ENCODE measurements around the gene PDXP. TPM values are rescaled to one million over a fixed set of nuclear protein-coding genes. Genes with fewer than 3 reads are reported as not detected.

The PDXP gene
- total RNA-seq, 1 donor from 2014 or later: 22.4 TPM

DNA sequence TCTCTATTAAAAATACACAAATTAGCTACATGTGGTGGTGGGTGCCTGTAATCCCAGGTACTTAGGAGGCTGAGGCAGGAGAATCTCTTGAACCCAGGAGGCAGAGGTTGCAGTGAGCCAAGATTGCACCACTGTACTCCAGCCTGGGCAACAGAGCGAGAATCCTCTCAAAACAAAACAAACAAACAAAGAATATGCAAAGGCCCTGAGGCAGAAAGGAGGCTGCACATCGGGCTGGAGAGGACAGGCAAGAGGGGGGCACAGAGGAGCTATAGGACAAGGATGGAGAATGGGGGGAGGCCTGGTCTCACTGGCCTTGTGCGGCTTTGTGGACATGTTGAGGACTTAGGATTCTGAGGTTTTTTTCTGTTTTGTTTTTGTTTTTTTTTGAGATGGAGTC lies 46.7 kb downstream of the PDXP start:
- peaks cover 24% of the 10 kb centered on the region for H3K36me3 Mint-ChIP-seq (ENCODE audit: low read depth, unreplicated experiment)
- no peak overlapping the region for H3K4me3 Mint-ChIP-seq (ENCODE audit: unreplicated experiment)
- H3K9me3 Mint-ChIP-seq (ENCODE audit: unreplicated experiment): no peaks in the 10 kb centered on the region
- no peaks in the 10 kb centered on the region for H3K79me2 ChIP-seq (ENCODE audit: insufficient read depth, low read length)
- H3K27me3 ChIP-seq (ENCODE audit: insufficient read depth, low read length): no peaks in the 10 kb centered on the region
- H3K9ac ChIP-seq (ENCODE audit: low read length): no peak overlapping the region
- H3K27ac Mint-ChIP-seq (ENCODE audit: unreplicated experiment): no peak overlapping the region
- H4K20me1 ChIP-seq (ENCODE audit: insufficient read depth, low read length): no peaks in the 10 kb centered on the region
- no peak overlapping the region for H3K27ac ChIP-seq (ENCODE audit: low read depth, low read length)
- H3K9me3 ChIP-seq (ENCODE audit: insufficient read depth, low read depth, low read length): no peaks in the 10 kb centered on the region
- no peaks in the 10 kb centered on the region for H3K4me1 ChIP-seq (ENCODE audit: insufficient read depth, low read length)
- no peak for TF ChIP-seq EZH2 (IDR thresholded peaks at IDR 0.05; ENCODE audit: insufficient read depth, low read length)
- TF ChIP-seq, protein P1, sequence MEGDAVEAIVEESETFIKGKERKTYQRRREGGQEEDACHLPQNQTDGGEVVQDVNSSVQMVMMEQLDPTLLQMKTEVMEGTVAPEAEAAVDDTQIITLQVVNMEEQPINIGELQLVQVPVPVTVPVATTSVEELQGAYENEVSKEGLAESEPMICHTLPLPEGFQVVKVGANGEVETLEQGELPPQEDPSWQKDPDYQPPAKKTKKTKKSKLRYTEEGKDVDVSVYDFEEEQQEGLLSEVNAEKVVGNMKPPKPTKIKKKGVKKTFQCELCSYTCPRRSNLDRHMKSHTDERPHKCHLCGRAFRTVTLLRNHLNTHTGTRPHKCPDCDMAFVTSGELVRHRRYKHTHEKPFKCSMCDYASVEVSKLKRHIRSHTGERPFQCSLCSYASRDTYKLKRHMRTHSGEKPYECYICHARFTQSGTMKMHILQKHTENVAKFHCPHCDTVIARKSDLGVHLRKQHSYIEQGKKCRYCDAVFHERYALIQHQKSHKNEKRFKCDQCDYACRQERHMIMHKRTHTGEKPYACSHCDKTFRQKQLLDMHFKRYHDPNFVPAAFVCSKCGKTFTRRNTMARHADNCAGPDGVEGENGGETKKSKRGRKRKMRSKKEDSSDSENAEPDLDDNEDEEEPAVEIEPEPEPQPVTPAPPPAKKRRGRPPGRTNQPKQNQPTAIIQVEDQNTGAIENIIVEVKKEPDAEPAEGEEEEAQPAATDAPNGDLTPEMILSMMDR (IDR thresholded peaks at IDR 0.05; ENCODE audit: insufficient read depth, low read depth, low read length): no peak
- FAIRE-seq (no peak), DNase-seq (ENCODE audit: low read depth) (no peak)
- no peaks in the 10 kb centered on the region for H3K36me3 ChIP-seq (ENCODE audit: insufficient read depth, low read length)
- no peak overlapping the region for H3K4me2 ChIP-seq (ENCODE audit: low read length)
- no peak overlapping the region for H3K4me3 ChIP-seq (ENCODE audit: insufficient read depth, low read depth, low read length)
- no peak overlapping the region for H2AFZ ChIP-seq (ENCODE audit: low read depth, low read length)
- H3K27me3 Mint-ChIP-seq (ENCODE audit: low read depth, unreplicated experiment): no peaks in the 10 kb centered on the region
- no peaks in the 10 kb centered on the region for H3K4me1 Mint-ChIP-seq (ENCODE audit: low read depth, unreplicated experiment)

DNA sequence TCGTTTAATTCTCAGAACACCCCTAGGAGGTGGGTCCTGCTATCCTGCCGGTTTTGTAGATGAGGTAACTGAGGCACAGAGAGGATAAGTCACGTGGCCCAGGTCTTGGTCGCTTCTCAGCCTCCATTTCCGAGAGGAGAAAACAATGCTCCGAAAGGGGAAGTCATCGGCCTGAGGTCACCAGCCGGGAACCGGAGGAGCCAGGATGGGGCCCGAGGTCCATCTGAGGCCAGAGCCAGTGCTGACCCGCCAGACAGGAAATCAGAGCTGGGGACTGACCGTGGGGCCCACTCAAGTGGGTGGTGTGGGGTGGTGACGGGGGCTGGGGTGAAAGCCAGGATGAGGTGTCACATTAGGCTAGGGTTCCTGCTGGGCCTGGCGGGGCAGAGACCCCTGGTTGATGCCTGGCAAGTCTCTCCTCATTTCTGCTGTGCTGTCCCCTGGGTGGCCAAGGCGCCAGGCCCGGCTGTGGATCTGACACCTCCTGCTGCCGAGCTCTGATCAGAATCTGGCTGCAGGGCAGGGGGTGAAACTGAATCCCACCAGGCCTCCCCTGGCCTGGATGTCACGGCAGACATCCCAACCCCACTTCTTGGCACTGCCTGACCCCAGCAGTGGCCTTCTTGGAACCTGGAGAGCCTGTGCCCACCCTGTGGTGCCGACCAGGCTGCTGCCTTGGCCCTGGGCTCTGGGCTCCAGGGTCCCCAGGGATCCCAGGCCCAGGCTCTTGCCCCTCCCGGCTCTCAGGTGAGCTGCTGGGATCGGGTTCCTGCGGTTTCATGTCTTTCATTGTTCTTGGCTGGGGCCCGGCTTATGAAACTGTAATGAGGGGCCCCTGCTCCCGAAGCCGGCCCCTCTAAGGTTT lies 50.3 kb downstream of the PDXP start:
- Histone ChIP-seq H4K20me1 (ENCODE audit: insufficient read depth, low read length) (no peaks in the 10 kb centered on the region), H3K27ac (ENCODE audit: low read depth, low read length) (no peak overlapping the region), H3K9ac (ENCODE audit: low read length) (no peak overlapping the region), H3K4me3 (ENCODE audit: insufficient read depth, low read depth, low read length) (no peak overlapping the region), H3K4me2 (ENCODE audit: low read length) (no peak overlapping the region), H3K36me3 (ENCODE audit: insufficient read depth, low read length) (no peaks in the 10 kb centered on the region), H3K4me1 (ENCODE audit: insufficient read depth, low read length) (no peaks in the 10 kb centered on the region), H3K79me2 (ENCODE audit: insufficient read depth, low read length) (no peaks in the 10 kb centered on the region), H2AFZ (ENCODE audit: low read depth, low read length) (no peak overlapping the region), H3K9me3 (ENCODE audit: insufficient read depth, low read depth, low read length) (no peaks in the 10 kb centered on the region), H3K27me3 (ENCODE audit: insufficient read depth, low read length) (no peaks in the 10 kb centered on the region)
- no peak overlapping the region for H3K27ac Mint-ChIP-seq (ENCODE audit: unreplicated experiment)
- no peaks in the 10 kb centered on the region for H3K4me1 Mint-ChIP-seq (ENCODE audit: low read depth, unreplicated experiment)
- no peak overlapping the region for H3K4me3 Mint-ChIP-seq (ENCODE audit: unreplicated experiment)
- DNase-seq (ENCODE audit: low read depth) (no peak), FAIRE-seq (no peak)
- peaks cover 19% of the 10 kb centered on the region for H3K36me3 Mint-ChIP-seq (ENCODE audit: low read depth, unreplicated experiment)
- no peaks in the 10 kb centered on the region for H3K27me3 Mint-ChIP-seq (ENCODE audit: low read depth, unreplicated experiment)
- no peaks in the 10 kb centered on the region for H3K9me3 Mint-ChIP-seq (ENCODE audit: unreplicated experiment)
- no peak for TF ChIP-seq EZH2 (IDR thresholded peaks at IDR 0.05; ENCODE audit: insufficient read depth, low read length)
- TF ChIP-seq, protein P1 (IDR thresholded peaks at IDR 0.05; ENCODE audit: insufficient read depth, low read depth, low read length): no peak

DNA sequence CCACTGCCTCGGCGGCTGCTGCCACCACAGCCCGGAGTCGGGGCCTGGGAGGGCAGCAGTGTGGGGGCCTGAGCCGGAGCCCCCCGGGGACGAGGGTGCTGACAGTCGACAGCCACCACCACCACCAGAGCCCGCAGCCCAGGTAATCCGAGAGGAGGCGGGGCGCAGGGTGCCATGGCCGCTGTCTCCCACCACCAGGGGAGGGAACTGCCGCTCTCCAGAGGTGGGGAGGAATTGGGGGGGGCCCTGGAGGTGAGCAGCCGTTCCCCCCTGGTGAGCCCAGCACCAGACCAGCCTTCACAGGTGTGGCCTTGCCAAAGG lies 50.9 kb downstream of the PDXP start:
- Histone ChIP-seq H3K4me1 (ENCODE audit: insufficient read depth, low read length) (no peaks in the 10 kb centered on the region), H3K36me3 (ENCODE audit: insufficient read depth, low read length) (no peaks in the 10 kb centered on the region), H2AFZ (ENCODE audit: low read depth, low read length) (no peak overlapping the region), H3K4me3 (ENCODE audit: insufficient read depth, low read depth, low read length) (no peak overlapping the region), H3K9me3 (ENCODE audit: insufficient read depth, low read depth, low read length) (no peaks in the 10 kb centered on the region), H3K4me2 (ENCODE audit: low read length) (no peak overlapping the region), H3K27ac (ENCODE audit: low read depth, low read length) (no peak overlapping the region), H3K79me2 (ENCODE audit: insufficient read depth, low read length) (no peaks in the 10 kb centered on the region), H4K20me1 (ENCODE audit: insufficient read depth, low read length) (no peaks in the 10 kb centered on the region), H3K9ac (ENCODE audit: low read length) (no peak overlapping the region), H3K27me3 (ENCODE audit: insufficient read depth, low read length) (no peaks in the 10 kb centered on the region)
- H3K36me3 Mint-ChIP-seq (ENCODE audit: low read depth, unreplicated experiment): peaks cover 18% of the 10 kb centered on the region
- H3K9me3 Mint-ChIP-seq (ENCODE audit: unreplicated experiment): no peaks in the 10 kb centered on the region
- H3K4me1 Mint-ChIP-seq (ENCODE audit: low read depth, unreplicated experiment): no peaks in the 10 kb centered on the region
- H3K4me3 Mint-ChIP-seq (ENCODE audit: unreplicated experiment): no peak overlapping the region
- TF ChIP-seq EZH2 (IDR thresholded peaks at IDR 0.05; ENCODE audit: insufficient read depth, low read length): no peak
- TF ChIP-seq, protein P1 (IDR thresholded peaks at IDR 0.05; ENCODE audit: insufficient read depth, low read depth, low read length): no peak
- DNase-seq (ENCODE audit: low read depth) (no peak), FAIRE-seq (no peak)
- no peaks in the 10 kb centered on the region for H3K27me3 Mint-ChIP-seq (ENCODE audit: low read depth, unreplicated experiment)
- no peak overlapping the region for H3K27ac Mint-ChIP-seq (ENCODE audit: unreplicated experiment)
